Left renal pelvis (tissue), 4 donors: ENCODE measurements around the gene ACER3. TPM values are rescaled to one million over a fixed set of nuclear protein-coding genes. Genes with fewer than 3 reads are reported as not detected.
"Not testable (repeated sequence)": the region's sequence is repeated elsewhere in the genome, so short reads cannot be mapped to it uniquely, and the experiment has no call there.

Source experiments
- DNase-seq, 4 donors: peaks; one replicate each; pipeline ENCODE4 v3.0.0-alpha.2; 2013; ENCODE audit warnings: low read depth in 4 of 4, low spot score in 3 of 4
- polyA plus RNA-seq, 4 donors: library from polyadenylated mRNA; unstranded; fragments of 120-200 nt; gene quantifications; one replicate each; pipeline ENCODE4 v1.2.1, GENCODE V29; 2013; ENCODE audit not compliant: insufficient read length in 4 of 4

ACER3 gene
- polyA plus RNA-seq, 4 donors: 14.8 to 18.2 (median 16.7) TPM

GRCh38 chr11:77035039-77035438 lies 174.3 kb downstream of the ACER3 start:
- no peak for DNase-seq

GRCh38 chr11:77035580-77035979 lies 174.9 kb downstream of the ACER3 start:
- no peak for DNase-seq

DNA sequence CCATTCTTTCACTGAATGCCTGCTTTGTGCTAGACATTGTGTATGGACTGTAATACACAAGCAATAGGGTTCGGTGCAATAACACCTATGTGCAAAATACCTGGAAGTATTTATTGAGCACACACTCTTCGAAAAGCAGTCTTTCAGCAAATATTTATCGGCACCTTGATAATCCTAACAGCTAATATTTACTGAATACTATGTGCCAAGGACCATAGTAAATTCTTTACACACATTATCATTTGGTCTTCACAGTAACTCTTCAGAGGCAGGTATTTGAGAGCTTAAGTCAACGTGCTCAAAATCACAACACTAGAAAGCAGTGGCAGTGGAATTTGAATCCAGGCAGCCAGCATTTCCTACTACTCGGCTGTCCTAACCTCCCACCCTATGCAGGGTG lies 175.7 kb downstream of the ACER3 start:
- no peak for DNase-seq

- DNase-seq: no peak
Observed at GRCh38 chr11:77037057-77037456, 176.3 kb downstream of the ACER3 start.

GRCh38 chr11:77038029-77038824 lies 177.5 kb downstream of the ACER3 start:
- DNase-seq: no peak

GRCh38 chr11:77038825-77039326 lies 178.2 kb downstream of the ACER3 start:
- no peak for DNase-seq

DNA sequence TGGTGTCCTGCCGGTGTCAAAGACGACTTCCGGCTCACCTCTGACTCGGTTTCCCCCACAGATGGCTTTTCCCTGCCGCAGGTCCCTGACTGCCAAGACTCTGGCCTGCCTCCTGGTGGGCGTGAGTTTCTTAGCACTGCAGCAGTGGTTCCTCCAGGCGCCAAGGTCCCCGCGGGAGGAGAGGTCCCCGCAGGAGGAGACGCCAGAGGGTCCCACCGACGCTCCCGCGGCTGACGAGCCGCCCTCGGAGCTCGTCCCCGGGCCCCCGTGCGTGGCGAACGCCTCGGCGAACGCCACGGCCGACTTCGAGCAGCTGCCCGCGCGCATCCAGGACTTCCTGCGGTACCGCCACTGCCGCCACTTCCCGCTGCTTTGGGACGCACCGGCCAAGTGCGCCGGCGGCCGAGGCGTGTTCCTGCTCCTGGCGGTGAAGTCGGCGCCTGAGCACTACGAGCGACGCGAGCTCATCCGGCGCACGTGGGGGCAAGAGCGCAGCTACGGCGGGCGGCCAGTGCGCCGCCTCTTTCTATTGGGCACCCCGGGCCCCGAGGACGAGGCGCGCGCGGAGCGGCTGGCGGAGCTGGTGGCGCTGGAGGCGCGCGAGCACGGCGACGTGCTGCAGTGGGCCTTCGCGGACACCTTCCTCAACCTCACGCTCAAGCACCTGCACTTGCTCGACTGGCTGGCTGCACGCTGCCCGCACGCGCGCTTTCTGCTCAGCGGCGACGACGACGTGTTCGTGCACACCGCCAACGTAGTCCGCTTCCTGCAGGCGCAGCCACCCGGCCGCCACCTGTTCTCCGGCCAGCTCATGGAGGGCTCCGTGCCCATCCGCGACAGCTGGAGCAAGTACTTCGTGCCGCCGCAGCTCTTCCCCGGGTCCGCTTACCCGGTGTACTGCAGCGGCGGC lies 179.0 kb downstream of the ACER3 start:
- peak in 1 of 4 donors; percentile 12 for DNase-seq

DNA sequence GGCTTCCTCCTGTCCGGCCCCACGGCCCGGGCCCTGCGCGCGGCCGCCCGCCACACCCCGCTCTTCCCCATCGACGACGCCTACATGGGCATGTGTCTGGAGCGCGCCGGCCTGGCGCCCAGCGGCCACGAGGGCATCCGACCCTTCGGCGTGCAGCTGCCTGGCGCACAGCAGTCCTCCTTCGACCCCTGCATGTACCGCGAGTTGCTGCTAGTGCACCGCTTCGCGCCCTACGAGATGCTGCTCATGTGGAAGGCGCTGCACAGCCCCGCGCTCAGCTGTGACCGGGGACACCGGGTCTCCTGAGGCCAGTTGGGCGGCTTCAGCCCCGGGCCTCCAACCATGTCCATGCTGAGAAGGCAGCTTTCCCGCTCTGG lies 179.7 kb downstream of the ACER3 start:
- no peak for DNase-seq

- no peak for DNase-seq
Observed at GRCh38 chr11:77040889-77041288, 180.2 kb downstream of the ACER3 start.

- no peak for DNase-seq
Observed at GRCh38 chr11:77042111-77042726, 181.5 kb downstream of the ACER3 start.

DNA sequence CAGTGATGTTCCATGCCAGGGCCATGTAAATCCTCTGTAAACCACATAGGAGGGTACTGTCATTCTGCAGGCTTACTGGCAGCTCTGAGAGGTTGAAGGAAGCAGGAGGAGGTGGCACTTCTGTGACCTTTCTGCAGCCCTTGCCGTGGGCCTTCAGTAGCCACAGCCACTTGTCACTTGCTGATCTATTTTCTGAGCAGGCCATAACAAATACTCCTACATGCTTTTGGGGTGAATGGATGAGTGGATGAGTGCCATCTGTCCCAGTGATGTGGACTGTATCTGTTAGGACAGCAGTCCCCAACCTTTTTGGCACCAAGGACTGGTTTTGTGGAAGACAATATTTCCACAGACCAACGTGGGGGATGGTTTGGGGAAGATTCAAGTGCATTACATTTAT lies 183.6 kb downstream of the ACER3 start:
- DNase-seq: no peak

DNA sequence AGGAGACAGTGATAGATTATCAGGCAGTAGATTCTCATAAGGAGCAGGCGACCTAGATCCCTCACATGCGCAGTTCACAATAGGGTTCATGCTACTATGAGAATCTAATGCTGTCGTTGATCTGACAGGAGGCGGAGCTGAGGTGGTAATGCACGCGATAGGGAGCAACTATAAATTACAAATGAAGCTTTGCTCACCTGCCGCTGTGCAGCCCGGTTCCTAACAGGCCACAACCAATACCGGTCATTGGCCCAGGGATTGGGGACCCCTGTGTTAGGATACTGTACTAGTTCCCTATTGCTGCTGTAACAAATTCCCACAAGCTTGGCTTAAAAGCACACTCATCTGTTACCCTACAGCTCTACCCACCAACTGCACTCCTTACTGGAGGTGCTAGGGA lies 184.2 kb downstream of the ACER3 start:
- no peak for DNase-seq

GRCh38 chr11:77046060-77046501 lies 185.4 kb downstream of the ACER3 start:
- peak in 1 of 4 donors; percentile 5 for DNase-seq

- peak; percentile 76 to 87 (median 82) for DNase-seq
Observed at GRCh38 chr11:77047007-77047927, 186.5 kb downstream of the ACER3 start.

DNA sequence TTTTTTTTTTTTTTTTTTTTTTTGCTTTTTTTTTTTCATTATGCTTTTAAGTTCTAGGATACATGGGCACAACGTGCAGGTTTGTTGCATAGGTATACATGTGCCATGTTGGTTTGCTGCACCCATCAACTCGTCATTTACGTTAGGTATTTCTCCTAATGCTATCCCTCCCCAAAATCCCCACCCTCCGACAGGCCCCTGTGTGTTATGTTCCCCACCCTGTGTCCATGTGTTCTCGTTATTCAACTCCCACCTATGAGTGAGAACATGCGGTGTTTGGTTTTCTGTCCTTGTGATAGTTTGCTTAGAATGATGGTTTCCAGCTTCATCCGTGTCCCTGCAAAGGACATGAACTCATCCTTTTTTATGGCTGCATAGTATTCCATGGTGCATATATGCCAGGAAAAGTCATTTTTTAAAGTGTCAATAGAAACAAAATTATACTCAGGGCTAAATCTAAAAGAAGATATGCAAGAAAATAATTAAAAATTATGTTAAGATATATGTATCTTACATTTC lies 187.3 kb downstream of the ACER3 start:
- DNase-seq: not testable (repeated sequence)

DNA sequence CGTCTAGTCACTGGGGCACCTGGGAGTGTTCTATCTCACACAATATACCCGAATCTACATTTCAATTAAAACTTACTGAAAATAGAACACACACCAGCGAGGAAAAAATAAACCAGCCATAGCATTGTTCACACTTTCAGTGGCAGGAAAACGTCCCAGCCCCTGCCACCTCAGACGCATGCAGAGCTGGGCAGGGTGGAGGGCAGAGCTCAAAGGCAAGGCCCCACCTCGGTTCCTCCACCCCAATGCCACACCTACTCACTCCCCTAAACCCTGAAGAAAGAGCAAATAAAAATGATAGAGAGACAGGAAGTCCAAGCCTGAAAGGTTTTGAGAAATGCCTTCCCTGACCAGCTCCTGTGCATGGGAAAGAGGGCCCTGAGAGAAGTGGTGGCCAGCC lies 188.3 kb downstream of the ACER3 start:
- no peak for DNase-seq

DNA sequence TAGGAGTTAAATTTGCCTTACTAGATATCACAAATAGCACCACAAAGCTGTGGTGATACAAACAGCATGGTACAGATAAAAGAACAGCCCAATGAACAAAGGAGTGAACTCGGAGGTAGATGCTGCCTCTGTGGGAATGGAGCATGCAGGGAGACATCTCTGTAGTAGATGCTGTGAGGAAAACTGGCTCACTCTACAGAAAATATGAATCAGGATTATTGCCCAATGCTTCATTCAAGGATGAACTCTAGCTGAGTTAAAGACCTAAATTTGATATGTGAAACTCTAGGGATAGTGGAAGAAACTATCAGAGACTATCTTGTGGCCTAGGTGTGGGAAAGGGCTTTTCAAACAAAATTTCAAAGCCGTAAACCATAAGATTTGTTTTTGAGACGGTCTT lies 190.8 kb downstream of the ACER3 start:
- no peak for DNase-seq

DNA sequence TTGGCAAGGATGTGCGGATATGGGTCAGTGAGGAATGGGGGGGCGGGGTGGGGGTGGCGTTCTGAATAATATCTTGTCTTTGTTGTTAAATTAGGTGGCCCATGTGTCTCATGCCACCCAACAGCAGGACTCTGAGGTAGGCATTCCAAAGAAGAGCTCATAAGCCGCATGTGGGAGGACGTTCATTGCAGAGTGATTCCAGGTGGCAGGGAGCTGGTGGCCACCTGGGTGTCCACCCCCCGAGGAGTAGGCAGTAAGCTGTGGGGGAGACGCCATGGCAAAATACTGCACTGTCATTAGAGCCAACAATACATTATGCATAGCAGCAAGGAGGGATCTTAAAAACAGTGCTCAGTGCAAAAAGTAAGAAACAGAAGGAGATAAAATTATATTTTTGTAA lies 191.8 kb downstream of the ACER3 start:
- DNase-seq: no peak

GRCh38 chr11:77053217-77054015 lies 192.7 kb downstream of the ACER3 start:
- DNase-seq: no peak
